HEK293 (cell line): ENCODE measurements around the gene IL1RL2.

Source experiments
- CTCF ChIA-PET: fragments of 350-600 bp; formaldehyde crosslinking; extraction: SDS; loops from one replicate; lab custom pipeline; 2021; ENCODE audit warnings: antibody characterized with exemption; lab: Yijun Ruan, JAX
- POLR2A ChIA-PET: fragments of 300-600 bp; formaldehyde crosslinking; extraction: SDS; loops from one replicate; lab custom pipeline; 2020; ENCODE audit warnings: antibody characterized with exemption, inconsistent platforms; lab: Yijun Ruan, JAX
- H3K27ac ChIP-seq: fragments of 200-500 bp; sonication (Bioruptor generic); 2 replicates; pipeline ENCODE4 v1.5.1; 2014; ENCODE audit warnings: low read depth, low read length, control low read depth, inconsistent platforms; ENCODE audit errors: extremely low read depth
- H3K36me3 ChIP-seq, 2 experiments: fragments of 200-500 bp in 1 of 2; sonication (Bioruptor generic) in 1 of 2; 1 replicate in 1 of 2; 2 replicates in 1 of 2; pipeline ENCODE4 v1.5.1; 2014 to 2017; ENCODE audit warnings: inconsistent platforms in 2 of 2, low read length in 2 of 2; ENCODE audit not compliant: control insufficient read depth in 2 of 2, insufficient read depth in 1 of 2
- H3K4me1 ChIP-seq: fragments of 200-500 bp; sonication (Bioruptor generic); 2 replicates; pipeline ENCODE4 v1.5.1; 2014; ENCODE audit warnings: mild to moderate bottlenecking, low read length, inconsistent platforms; ENCODE audit not compliant: control insufficient read depth, insufficient read depth
- H3K4me3 ChIP-seq: 2 replicates; pipeline ENCODE4 v1.5.1; 2011; ENCODE audit warnings: low read depth, mild to moderate bottlenecking, control low read depth, low read length, moderate library complexity
- H3K9me3 ChIP-seq: fragments of 200-500 bp; sonication (Bioruptor generic); 2 replicates; pipeline ENCODE4 v1.5.1; 2014; ENCODE audit warnings: low read depth, low read length, inconsistent platforms; ENCODE audit not compliant: control insufficient read depth, insufficient read depth
- GLI2 ChIP-seq: fragments of 450-650 bp; formaldehyde crosslinking; IDR thresholded peaks from 2 replicates; pipeline ENCODE4; 2017; ENCODE audit warnings: missing biosample characterization, missing genetic modification characterization, low read depth, borderline replicate concordance
- GLIS1 ChIP-seq: fragments of 450-650 bp; formaldehyde crosslinking; IDR thresholded peaks from 2 replicates; pipeline ENCODE4 v1.5.1; 2016; ENCODE audit warnings: missing biosample characterization, missing genetic modification characterization
- HOXA7 ChIP-seq: sonication (generic); formaldehyde crosslinking; IDR thresholded peaks from 2 replicates; pipeline ENCODE4 v1.8.1; 2022; ENCODE audit warnings: missing genetic modification reagents, borderline replicate concordance
- PBX3 ChIP-seq: sonication (generic); formaldehyde crosslinking; IDR thresholded peaks from 2 replicates; pipeline ENCODE4 v1.8.1; 2022; ENCODE audit warnings: mild to moderate bottlenecking, moderate library complexity, missing genetic modification reagents
- YY2 ChIP-seq: fragments of 450-650 bp; formaldehyde crosslinking; IDR thresholded peaks from 2 replicates; pipeline ENCODE4 v1.5.1; 2016; ENCODE audit warnings: missing biosample characterization, missing genetic modification characterization
- ZEB2 ChIP-seq: fragments of 450-650 bp; formaldehyde crosslinking; IDR thresholded peaks from 2 replicates; pipeline ENCODE4 v1.5.1; 2016; ENCODE audit warnings: missing biosample characterization, missing genetic modification characterization
- ZFP3 ChIP-seq: fragments of 450-650 bp; formaldehyde crosslinking; IDR thresholded peaks from 2 replicates; pipeline ENCODE4 v1.5.1; 2016; ENCODE audit warnings: low read depth, missing biosample characterization, missing genetic modification characterization
- ZFP41 ChIP-seq: fragments of 450-650 bp; formaldehyde crosslinking; IDR thresholded peaks from 2 replicates; pipeline ENCODE4 v1.5.1; 2016; ENCODE audit warnings: missing biosample characterization, missing genetic modification characterization, borderline replicate concordance
- ZNF132 ChIP-seq: fragments of 450-650 bp; formaldehyde crosslinking; IDR thresholded peaks from 2 replicates; pipeline ENCODE4 v1.5.1; 2017; ENCODE audit warnings: missing biosample characterization, missing genetic modification characterization, borderline replicate concordance
- ZNF174 ChIP-seq: fragments of 450-650 bp; formaldehyde crosslinking; IDR thresholded peaks from 2 replicates; pipeline ENCODE4 v1.5.0; 2017; ENCODE audit warnings: missing biosample characterization, mild to moderate bottlenecking, missing genetic modification characterization
- ZNF211 ChIP-seq: fragments of 450-650 bp; formaldehyde crosslinking; IDR thresholded peaks from 2 replicates; pipeline ENCODE4 v1.5.1; 2016; ENCODE audit warnings: low read depth, missing biosample characterization, missing genetic modification characterization
- ZNF521 ChIP-seq: fragments of 450-650 bp; formaldehyde crosslinking; IDR thresholded peaks from 2 replicates; pipeline ENCODE4 v1.5.1; 2017; ENCODE audit warnings: missing biosample characterization, mild to moderate bottlenecking, missing genetic modification characterization
- ZNF555 ChIP-seq: fragments of 450-650 bp; formaldehyde crosslinking; conservative IDR thresholded peaks from 2 replicates; pipeline ENCODE4 v1.5.1; 2017; ENCODE audit warnings: missing biosample characterization, mild to moderate bottlenecking, missing genetic modification characterization, inconsistent platforms
- ZNF610 ChIP-seq: fragments of 450-650 bp; formaldehyde crosslinking; IDR thresholded peaks from 2 replicates; pipeline ENCODE4 v1.5.1; 2016; ENCODE audit warnings: missing biosample characterization, missing genetic modification characterization, borderline replicate concordance
- ZNF626 ChIP-seq: fragments of 450-650 bp; sonication (Bioruptor Pico); formaldehyde crosslinking; IDR thresholded peaks from 2 replicates; pipeline ENCODE4 v1.5.1; 2018; ENCODE audit warnings: missing biosample characterization, missing genetic modification characterization, inconsistent platforms
- ZNF645 ChIP-seq: fragments of 450-650 bp; formaldehyde crosslinking; IDR thresholded peaks from 2 replicates; pipeline ENCODE4; 2016; ENCODE audit warnings: missing biosample characterization, missing genetic modification characterization
- ZNF658 ChIP-seq: fragments of 450-650 bp; formaldehyde crosslinking; IDR thresholded peaks from 2 replicates; pipeline ENCODE4; 2016; ENCODE audit warnings: missing biosample characterization, missing genetic modification characterization
- ZNF670 ChIP-seq: fragments of 450-650 bp; formaldehyde crosslinking; IDR thresholded peaks from 2 replicates; pipeline ENCODE4 v1.5.1; 2016; ENCODE audit warnings: missing biosample characterization, missing genetic modification characterization, low read depth

Gene IL1RL2

GRCh38 chr2:102206666-102207341, 20.0 kb downstream of the IL1RL2 start:
- Histone ChIP-seq H3K4me1 (no peaks in the 10 kb centered on the region), H3K27ac (no peak overlapping the region)
- CTCF ChIA-PET = interaction anchor here (1.1 kb wide), 1 partner anchor 28 kb away, joined by 3 read pairs; no protein-coding TSS in a partner anchor
- TF ChIP-seq ZNF610 (tag by site-specific recombination) = no peak
- no peak for TF ChIP-seq ZNF521 (tag by site-specific recombination)
- no peak for TF ChIP-seq ZFP3
- TF ChIP-seq ZNF626 (tag by site-specific recombination) = no peak
- no peak for TF ChIP-seq ZNF555 (tag by site-specific recombination)
- TF ChIP-seq, all 188 proteins: peak for 0
- Histone ChIP-seq H3K4me3 (no peak overlapping the region), H3K9me3 (no peaks in the 10 kb centered on the region), H3K36me3 (no peaks in the 10 kb centered on the region)
- POLR2A ChIA-PET = no interaction called here

- POLR2A ChIA-PET = no interaction called here
- H3K36me3 ChIP-seq = no peaks in the 10 kb centered on the region
These were observed 22.0 kb downstream of the IL1RL2 start for GRCh38 chr2:102208774-102209173.

GRCh38 chr2:102209474-102209873, 22.7 kb downstream of the IL1RL2 start:
- TF ChIP-seq YY2 = no peak
- TF ChIP-seq GLI2 (tag by site-specific recombination) = no peak
- POLR2A ChIA-PET = no interaction called here

More at GRCh38 chr2:102208774-102209173, 22.0 kb downstream of the IL1RL2 start:
- CTCF ChIA-PET = interaction anchor here (1.2 to 1.3 kb wide), 2 partner anchors 32 to 240 kb away, joined by 3 read pairs; no protein-coding TSS in a partner anchor
- no peak for TF ChIP-seq ZNF670 (tag by site-specific recombination)
- TF ChIP-seq ZNF174 (tag by site-specific recombination) = no peak
- TF ChIP-seq ZNF610 (tag by site-specific recombination) = no peak
- no peak for TF ChIP-seq ZEB2
- no peak for TF ChIP-seq HOXA7 (CRISPR knock-in tag)
- TF ChIP-seq GLIS1 (tag by site-specific recombination) = no peak
- no peak for TF ChIP-seq ZNF658 (tag by site-specific recombination)
- TF ChIP-seq ZNF645 = no peak
- no peak for TF ChIP-seq GLI2 (tag by site-specific recombination)
- no peak for TF ChIP-seq PBX3 (CRISPR knock-in tag)
- TF ChIP-seq ZNF211 = no peak
- TF ChIP-seq ZFP41 = no peak
- TF ChIP-seq ZNF132 (tag by site-specific recombination) = no peak
- no peak overlapping the region for H3K4me3 ChIP-seq
- no peak overlapping the region for H3K27ac ChIP-seq
- H3K4me1 ChIP-seq = no peaks in the 10 kb centered on the region
- no peaks in the 10 kb centered on the region for H3K9me3 ChIP-seq

More at GRCh38 chr2:102209474-102209873, 22.7 kb downstream of the IL1RL2 start:
- no peaks in the 10 kb centered on the region for H3K9me3 ChIP-seq
- no peaks in the 10 kb centered on the region for H3K36me3 ChIP-seq
- no peak overlapping the region for H3K27ac ChIP-seq
- H3K4me1 ChIP-seq = no peaks in the 10 kb centered on the region
- CTCF ChIA-PET = interaction anchor here (1.2 to 1.3 kb wide), 2 partner anchors 31 to 239 kb away, joined by 3 read pairs; no protein-coding TSS in a partner anchor
- no peak overlapping the region for H3K4me3 ChIP-seq
